Loucy (cell line): ENCODE results near the gene MPIG6B.

Source experiments
- H2AFZ ChIP-seq: fragments of 200-600 bp; sonication (generic); 2 replicates; pipeline ENCODE4 v1.6.0; 2016; ENCODE audit warnings: antibody characterized with exemption, mild to moderate bottlenecking, low read length, moderate library complexity
- H3F3A ChIP-seq: fragments of 200-600 bp; 2 replicates; pipeline ENCODE4 v1.6.0; 2016; ENCODE audit warnings: antibody characterized with exemption, low read depth, mild to moderate bottlenecking
- H3K27me3 ChIP-seq: fragments of 200-600 bp; sonication (generic); 2 replicates; pipeline ENCODE4 v1.6.1; 2014; ENCODE audit warnings: low read length, mild to moderate bottlenecking; ENCODE audit not compliant: insufficient read depth, poor library complexity, severe bottlenecking
- H3K36me3 ChIP-seq: fragments of 200-600 bp; sonication (generic); 2 replicates; pipeline ENCODE4 v1.6.1; 2016; ENCODE audit warnings: low read length; ENCODE audit not compliant: insufficient read depth
- H3K4me1 ChIP-seq: fragments of 200-600 bp; sonication (generic); 2 replicates; pipeline ENCODE4 v1.5.1; 2014; ENCODE audit warnings: low read length, mild to moderate bottlenecking; ENCODE audit not compliant: insufficient read depth, poor library complexity, severe bottlenecking
- H3K4me2 ChIP-seq: fragments of 200-600 bp; sonication (generic); 2 replicates; pipeline ENCODE4 v1.6.0; 2014; ENCODE audit warnings: antibody characterized with exemption, low read length, low read depth, mild to moderate bottlenecking; ENCODE audit not compliant: poor library complexity, severe bottlenecking
- H3K4me3 ChIP-seq: fragments of 200-600 bp; sonication (generic); 2 replicates; pipeline ENCODE4 v1.5.1; 2014; ENCODE audit warnings: low read length, mild to moderate bottlenecking, mixed read lengths; ENCODE audit not compliant: poor library complexity, severe bottlenecking
- H3K79me2 ChIP-seq: fragments of 200-600 bp; sonication (generic); 2 replicates; pipeline ENCODE4 v1.6.1; 2014; ENCODE audit warnings: low read length; ENCODE audit not compliant: insufficient read depth
- H3K9ac ChIP-seq: fragments of 200-600 bp; sonication (generic); 2 replicates; pipeline ENCODE4 v1.6.0; 2014; ENCODE audit warnings: mild to moderate bottlenecking, low read depth, low read length, moderate library complexity; ENCODE audit not compliant: poor library complexity, severe bottlenecking
- H3K9me2 ChIP-seq: fragments of 200-600 bp; sonication (generic); replicated peaks from 2 replicates; pipeline ENCODE4 v1.6.1; 2016; ENCODE audit warnings: low read depth, low read length, mixed read lengths
- H3K9me3 ChIP-seq: fragments of 200-600 bp; sonication (generic); 2 replicates; pipeline ENCODE4 v1.6.1; 2014; ENCODE audit warnings: mild to moderate bottlenecking, antibody characterized with exemption, low read length, low read depth; ENCODE audit not compliant: insufficient read depth
- H4K20me1 ChIP-seq: fragments of 200-600 bp; sonication (generic); 2 replicates; pipeline ENCODE4 v1.6.0; 2014; ENCODE audit warnings: antibody characterized with exemption, low read length, mild to moderate bottlenecking; ENCODE audit not compliant: insufficient read depth, poor library complexity, severe bottlenecking
- CTCF ChIP-seq: fragments of 200-600 bp; sonication (generic); conservative IDR thresholded peaks from 2 replicates; pipeline ENCODE4 v1.5.1; 2014; ENCODE audit warnings: mild to moderate bottlenecking, antibody characterized with exemption, low read length
- EZH2phosphoT487 ChIP-seq: fragments of 200-600 bp; IDR thresholded peaks from 2 replicates; pipeline ENCODE4 v1.6.1; 2018; ENCODE audit warnings: antibody characterized with exemption, mild to moderate bottlenecking, moderate library complexity, borderline replicate concordance

The MPIG6B gene

GRCh38 chr6:31736768-31737314 lies 13.7 kb downstream of the MPIG6B start:
- TF ChIP-seq CTCF (no peak), EZH2phosphoT487 (no peak)
- peak overlapping the region; percentile 100 for H3K4me3 ChIP-seq
- peak overlapping the region; percentile 100 for H3K9ac ChIP-seq
- peaks cover 77% of the 10 kb centered on the region for H3K79me2 ChIP-seq
- H3K4me1 ChIP-seq = peaks cover 60% of the 10 kb centered on the region
- H3K9me3 ChIP-seq = no peaks in the 10 kb centered on the region
- peak overlapping the region; percentile 99 for H3K4me2 ChIP-seq
- H3K27me3 ChIP-seq = peaks cover 9% of the 10 kb centered on the region
- no peaks in the 10 kb centered on the region for H3K9me2 ChIP-seq
- H4K20me1 ChIP-seq = peaks cover 26% of the 10 kb centered on the region
- H3K36me3 ChIP-seq = peaks cover 22% of the 10 kb centered on the region
- H3F3A ChIP-seq = peaks cover 17% of the 10 kb centered on the region
- no peak overlapping the region for H2AFZ ChIP-seq

- peaks cover 9% of the 10 kb centered on the region for H3K27me3 ChIP-seq
- H3K9me3 ChIP-seq = no peaks in the 10 kb centered on the region
- H3F3A ChIP-seq = peaks cover 12% of the 10 kb centered on the region
- no peak overlapping the region for H2AFZ ChIP-seq
- peak overlapping the region; percentile 100 for H3K4me3 ChIP-seq
- H3K4me1 ChIP-seq = peaks cover 57% of the 10 kb centered on the region
- peaks cover 16% of the 10 kb centered on the region for H3K36me3 ChIP-seq
- peaks cover 73% of the 10 kb centered on the region for H3K79me2 ChIP-seq
- H3K9me2 ChIP-seq = no peaks in the 10 kb centered on the region
- H3K9ac ChIP-seq = peak overlapping the region; percentile 100
- H4K20me1 ChIP-seq = peaks cover 23% of the 10 kb centered on the region
- peak overlapping the region; percentile 99 for H3K4me2 ChIP-seq
- TF ChIP-seq EZH2phosphoT487 (no peak), CTCF (no peak)
These were observed 14.3 kb downstream of the MPIG6B start for GRCh38 chr6:31737315-31737990.

- no peak overlapping the region for H2AFZ ChIP-seq
- peak overlapping the region; percentile 100 for H3K9ac ChIP-seq
- H3K9me2 ChIP-seq = no peaks in the 10 kb centered on the region
- peak overlapping the region; percentile 99 for H3K4me2 ChIP-seq
- peaks cover 65% of the 10 kb centered on the region for H3K79me2 ChIP-seq
- H3K4me1 ChIP-seq = peaks cover 54% of the 10 kb centered on the region
- H3K36me3 ChIP-seq = peaks cover 10% of the 10 kb centered on the region
- TF ChIP-seq EZH2phosphoT487 = no peak
- peak; percentile 52 for TF ChIP-seq CTCF
- no peaks in the 10 kb centered on the region for H3K9me3 ChIP-seq
- peak overlapping the region; percentile 100 for H3K4me3 ChIP-seq
- H3F3A ChIP-seq = peaks cover 10% of the 10 kb centered on the region
- peaks cover 9% of the 10 kb centered on the region for H3K27me3 ChIP-seq
- H4K20me1 ChIP-seq = peaks cover 19% of the 10 kb centered on the region
These were observed 15.1 kb downstream of the MPIG6B start for GRCh38 chr6:31737991-31738979.
